Activated B cell treated with CpG ODN at 0.5 μM for 24 hours (primary cell): ENCODE results near the gene LGALS3. TPM values are rescaled to one million over a fixed set of nuclear protein-coding genes. Genes with fewer than 3 reads are reported as not detected.

Experiments used
- ATAC-seq: fragments of 200-7000 bp; cut with Tn5 transposase; one replicate; pipeline ENCODE4 v1.10.0; 2021; ENCODE audit warnings: low read depth, mild to moderate bottlenecking, moderate library complexity
- CTCF ChIA-PET: fragments of 350-600 bp; sonication (Branson Sonifier 250); formaldehyde crosslinking; loops from one replicate; lab custom pipeline; 2021; ENCODE audit warnings: antibody characterized with exemption; lab: Charles Lee
- POLR2A ChIA-PET: fragments of 350-600 bp; sonication (Branson Sonifier 250); formaldehyde crosslinking; loops from one replicate; lab custom pipeline; 2021; ENCODE audit warnings: antibody characterized with exemption; lab: Charles Lee
- DNase-seq: peaks from one replicate; pipeline ENCODE4 v3.0.0; 2022
- H3K27ac Mint-ChIP-seq: one replicate; pipeline ENCODE4 v1.8.0; 2020; ENCODE audit warnings: mixed read lengths
- H3K27me3 Mint-ChIP-seq: one replicate; pipeline ENCODE4 v1.8.0; 2021; ENCODE audit warnings: mixed read lengths
- H3K36me3 Mint-ChIP-seq: one replicate; pipeline ENCODE4 v1.8.0; 2021; ENCODE audit warnings: low read depth, mixed read lengths
- H3K4me1 Mint-ChIP-seq: one replicate; pipeline ENCODE4 v1.8.0; 2021; ENCODE audit warnings: mixed read lengths
- H3K4me3 Mint-ChIP-seq: one replicate; pipeline ENCODE4 v1.8.0; 2020; ENCODE audit warnings: mild to moderate bottlenecking, mixed read lengths
- H3K9me3 Mint-ChIP-seq: one replicate; pipeline ENCODE4 v1.8.0; 2020; ENCODE audit warnings: mixed read lengths
- intact Hi-C: fragments of 100-400 bp; cut with micrococcal nuclease; formaldehyde crosslinking; loops from one replicate; pipeline ENCODE4 v1.15.1; 2024
- total RNA-seq: library from RNA; stranded (reverse); gene quantifications from 2 replicates; pipeline ENCODE4 v1.2.3, GENCODE V29; 2022
- TF ChIP-seq, protein P1 (sequence below): fragments of 200-600 bp; IDR thresholded peaks from one replicate; pipeline ENCODE4 v1.8.0; 2022; ENCODE audit warnings: antibody characterized with exemption, mild to moderate bottlenecking

The LGALS3 gene
- total RNA-seq, 1 donor from 2014 or later: 199 TPM

DNA sequence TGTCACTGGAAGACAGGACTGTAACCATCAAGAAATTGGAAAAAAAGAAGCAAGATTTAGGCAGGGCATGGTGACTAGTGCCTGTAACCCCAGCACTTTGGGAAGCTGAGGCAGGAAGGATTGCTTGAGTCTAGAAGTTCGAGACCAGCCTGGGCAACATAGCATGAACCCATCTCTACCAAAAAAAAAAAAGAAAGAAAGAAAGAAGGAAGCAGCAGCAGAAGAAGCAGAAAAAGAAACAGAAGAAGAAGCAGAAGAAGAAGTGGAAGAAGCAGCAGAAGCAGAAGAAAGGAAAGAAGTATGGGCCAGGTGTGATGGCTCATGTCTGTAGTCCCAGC, 30.5 kb upstream of the LGALS3 start:
- H3K4me3 Mint-ChIP-seq: peak overlapping the region; percentile 75

DNA sequence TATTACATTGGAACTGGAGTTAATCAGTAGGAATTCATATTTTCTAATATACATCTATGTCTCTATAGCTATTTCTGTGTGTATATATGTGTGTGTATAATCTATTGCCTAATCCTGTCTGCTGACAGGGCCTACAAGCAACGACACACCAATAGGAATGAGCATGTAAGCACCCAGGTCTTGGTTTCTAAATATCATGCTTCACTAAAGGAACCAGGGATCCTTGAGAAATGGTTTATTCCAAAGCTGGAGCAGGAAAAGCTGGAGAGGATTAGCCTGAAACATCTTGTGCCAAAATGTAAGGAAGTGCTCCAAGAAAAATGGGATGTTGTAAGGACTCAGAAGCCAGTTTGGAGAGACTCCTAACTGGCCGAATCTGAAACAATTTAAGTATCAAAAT, 29.3 kb upstream of the LGALS3 start:
- ChIA-PET CTCF (interaction anchor here (0.6 to 1.2 kb wide), 2 partner anchors 11 to 61 kb away, joined by 3 read pairs; no protein-coding TSS in a partner anchor), POLR2A (interaction anchor here (1.2 kb wide), 1 partner anchor 30 kb away, joined by 17 read pairs; the partner anchor contains the start of gene LGALS3)
- H3K36me3 Mint-ChIP-seq: no peaks in the 10 kb centered on the region
- peaks cover 58% of the 10 kb centered on the region for H3K4me1 Mint-ChIP-seq
- TF ChIP-seq, protein P1, sequence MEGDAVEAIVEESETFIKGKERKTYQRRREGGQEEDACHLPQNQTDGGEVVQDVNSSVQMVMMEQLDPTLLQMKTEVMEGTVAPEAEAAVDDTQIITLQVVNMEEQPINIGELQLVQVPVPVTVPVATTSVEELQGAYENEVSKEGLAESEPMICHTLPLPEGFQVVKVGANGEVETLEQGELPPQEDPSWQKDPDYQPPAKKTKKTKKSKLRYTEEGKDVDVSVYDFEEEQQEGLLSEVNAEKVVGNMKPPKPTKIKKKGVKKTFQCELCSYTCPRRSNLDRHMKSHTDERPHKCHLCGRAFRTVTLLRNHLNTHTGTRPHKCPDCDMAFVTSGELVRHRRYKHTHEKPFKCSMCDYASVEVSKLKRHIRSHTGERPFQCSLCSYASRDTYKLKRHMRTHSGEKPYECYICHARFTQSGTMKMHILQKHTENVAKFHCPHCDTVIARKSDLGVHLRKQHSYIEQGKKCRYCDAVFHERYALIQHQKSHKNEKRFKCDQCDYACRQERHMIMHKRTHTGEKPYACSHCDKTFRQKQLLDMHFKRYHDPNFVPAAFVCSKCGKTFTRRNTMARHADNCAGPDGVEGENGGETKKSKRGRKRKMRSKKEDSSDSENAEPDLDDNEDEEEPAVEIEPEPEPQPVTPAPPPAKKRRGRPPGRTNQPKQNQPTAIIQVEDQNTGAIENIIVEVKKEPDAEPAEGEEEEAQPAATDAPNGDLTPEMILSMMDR: no peak
- ATAC-seq (no peak), DNase-seq (no peak)
- no peaks in the 10 kb centered on the region for H3K27me3 Mint-ChIP-seq
- H3K4me3 Mint-ChIP-seq: no peak overlapping the region
- peaks cover 4% of the 10 kb centered on the region for H3K9me3 Mint-ChIP-seq
- intact Hi-C loops: no loop called here
- H3K27ac Mint-ChIP-seq: no peak overlapping the region

More for the DNA sequence above, 30.5 kb upstream of the LGALS3 start:
- H3K36me3 Mint-ChIP-seq: no peaks in the 10 kb centered on the region
- no peaks in the 10 kb centered on the region for H3K27me3 Mint-ChIP-seq
- ATAC-seq (no peak), DNase-seq (no peak)
- peak overlapping the region; percentile 95 for H3K27ac Mint-ChIP-seq
- POLR2A ChIA-PET: interaction anchor here (1.0 to 2.8 kb wide), 5 partner anchors 24 to 96 kb away, joined by 3 to 40 read pairs (median 11); partner anchors contain the start of genes LGALS3 and MAPK1IP1L
- intact Hi-C loops: loop anchor here (1.0 kb wide), 2 partner anchors 26 to 31 kb away; partner anchors contain the start of gene LGALS3
- TF ChIP-seq, protein P1: no peak
- peaks cover 47% of the 10 kb centered on the region for H3K4me1 Mint-ChIP-seq
- CTCF ChIA-PET: interaction anchor here (0.8 to 1.8 kb wide), 4 partner anchors 9 to 255 kb away, joined by 3 to 9 read pairs (median 3); no protein-coding TSS in a partner anchor
- no peaks in the 10 kb centered on the region for H3K9me3 Mint-ChIP-seq

DNA sequence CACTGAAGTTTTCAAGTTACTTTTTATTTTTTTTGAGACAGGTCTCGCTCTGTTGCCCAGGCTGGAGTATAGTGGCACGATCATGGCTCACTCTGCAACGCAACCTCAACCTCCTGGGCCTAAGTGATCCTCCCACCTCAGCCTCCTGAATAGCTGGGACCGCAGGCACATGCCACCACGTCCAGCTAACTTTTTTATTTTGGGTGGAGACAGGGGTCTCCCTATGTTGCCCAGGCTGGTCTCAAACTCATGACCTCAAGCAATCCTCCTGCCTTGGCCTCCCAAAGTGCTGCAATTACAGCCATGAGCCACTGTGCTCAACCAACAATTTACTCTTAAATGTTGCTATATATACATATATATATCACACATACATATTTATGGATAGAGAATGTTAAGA, 27.4 kb upstream of the LGALS3 start:
- Mint-ChIP-seq H3K9me3 (peaks cover 4% of the 10 kb centered on the region), H3K27me3 (no peaks in the 10 kb centered on the region), H3K36me3 (no peaks in the 10 kb centered on the region), H3K4me3 (no peak overlapping the region), H3K27ac (no peak overlapping the region), H3K4me1 (peaks cover 58% of the 10 kb centered on the region)
- intact Hi-C loops: loop anchor here (1.0 kb wide), 4 partner anchors 12 to 50 kb away; partner anchors contain the start of genes LGALS3 and MAPK1IP1L
- ChIA-PET POLR2A (interaction anchor here (0.9 to 5.2 kb wide), 5 partner anchors 23 to 50 kb away, joined by 3 to 78 read pairs (median 15); partner anchors contain the start of genes LGALS3 and MAPK1IP1L), CTCF (interaction anchor here (0.8 to 1.1 kb wide), 2 partner anchors 12 to 28 kb away, joined by 3 read pairs; no protein-coding TSS in a partner anchor)
- ATAC-seq: no peak
- no peak for DNase-seq
- TF ChIP-seq, protein P1: no peak

DNA sequence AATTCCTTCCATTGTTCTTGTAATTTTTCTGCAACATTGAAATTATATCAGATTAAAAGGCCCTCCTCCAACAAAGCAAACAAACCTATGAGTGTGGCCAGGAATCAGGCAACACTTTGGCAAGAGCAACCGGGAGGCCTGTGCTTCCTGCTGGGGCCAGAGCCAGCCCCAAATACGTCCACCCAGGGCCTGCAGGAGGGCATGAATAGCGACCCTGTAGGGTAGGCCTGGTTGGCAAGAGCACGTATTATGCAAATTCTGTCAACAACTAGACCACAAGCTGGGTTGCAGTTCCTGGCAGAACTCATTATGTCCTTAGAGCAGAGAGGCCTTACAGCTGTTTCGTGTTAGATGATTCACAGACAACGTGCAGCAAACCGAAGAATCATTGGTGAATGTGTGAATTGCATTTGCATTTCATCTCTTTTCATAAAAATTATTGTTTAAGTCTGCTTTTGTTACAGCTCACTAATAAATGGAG, 26.9 kb upstream of the LGALS3 start:
- ChIA-PET CTCF (interaction anchor here (0.8 to 1.1 kb wide), 4 partner anchors 12 to 51 kb away, joined by 3 to 5 read pairs (median 3); partner anchors contain the start of gene MAPK1IP1L), POLR2A (interaction anchor here (0.9 to 5.2 kb wide), 7 partner anchors 17 to 58 kb away, joined by 3 to 78 read pairs (median 7); partner anchors contain the start of genes LGALS3 and MAPK1IP1L)

More for the DNA sequence above, 26.9 kb upstream of the LGALS3 start:
- TF ChIP-seq, protein P1: no peak
- intact Hi-C loops: loop anchor here (1.0 kb wide), 4 partner anchors 13 to 51 kb away; partner anchors contain the start of genes LGALS3 and MAPK1IP1L
- peaks cover 4% of the 10 kb centered on the region for H3K9me3 Mint-ChIP-seq
- H3K36me3 Mint-ChIP-seq: no peaks in the 10 kb centered on the region
- DNase-seq (peak; percentile 37), ATAC-seq (peak; percentile 77)
- no peaks in the 10 kb centered on the region for H3K27me3 Mint-ChIP-seq
- H3K27ac Mint-ChIP-seq: peak overlapping the region; percentile 87
- H3K4me1 Mint-ChIP-seq: peaks cover 55% of the 10 kb centered on the region
- H3K4me3 Mint-ChIP-seq: peak overlapping the region; percentile 61
